BE2C (cell line): Measurements from ENCODE around the gene KCNT2.
A peak's percentile ranks its signal among the peaks of the same experiment; 100 is the strongest.

ENCODE experiments used
- DNase-seq: peaks from one replicate; pipeline ENCODE4 v3.0.0-alpha.2; 2020
- H3K27me3 ChIP-seq: fragments of 250-450 bp; sonication (Bioruptor Pico); 2 replicates; pipeline ENCODE4 v1.5.1; 2020; ENCODE audit warnings: mild to moderate bottlenecking
- H3K36me3 ChIP-seq: fragments of 250-450 bp; sonication (Bioruptor Pico); 2 replicates; pipeline ENCODE4 v1.5.1; 2020; ENCODE audit warnings: mild to moderate bottlenecking
- H3K4me1 ChIP-seq: fragments of 250-450 bp; sonication (Bioruptor Pico); 2 replicates; pipeline ENCODE4 v1.5.1; 2020
- H3K4me3 ChIP-seq: 2 replicates; pipeline ENCODE4 v1.5.1; 2011; ENCODE audit warnings: low read depth, low read length
- H3K9me3 ChIP-seq: fragments of 250-450 bp; sonication (Bioruptor Pico); 2 replicates; pipeline ENCODE4 v1.5.1; 2020
- CTCF ChIP-seq: IDR thresholded peaks from 2 replicates; pipeline ENCODE4 v1.5.1; 2012; ENCODE audit warnings: mild to moderate bottlenecking, low read depth, low read length

Gene KCNT2

GRCh38 chr1:196628838-196629237 lies 20.6 kb upstream of the KCNT2 start:
- Histone ChIP-seq H3K9me3 (no peaks in the 10 kb centered on the region; the same call in 1 of the 2 replicates), H3K27me3 (no peaks in the 10 kb centered on the region), H3K36me3 (no peaks in the 10 kb centered on the region), H3K4me3 (no peak overlapping the region), H3K4me1 (no peaks in the 10 kb centered on the region)
- no peak for TF ChIP-seq CTCF
- DNase-seq = no peak

GRCh38 chr1:196623079-196623478 lies 14.8 kb upstream of the KCNT2 start:
- no peak overlapping the region for H3K4me3 ChIP-seq
- H3K36me3 ChIP-seq = no peaks in the 10 kb centered on the region
- H3K4me1 ChIP-seq = no peaks in the 10 kb centered on the region
- TF ChIP-seq CTCF = no peak
- H3K27me3 ChIP-seq = no peaks in the 10 kb centered on the region
- no peaks in the 10 kb centered on the region for H3K9me3 ChIP-seq
- no peak for DNase-seq

- Histone ChIP-seq H3K4me3 (no peak overlapping the region), H3K9me3 (no peaks in the 10 kb centered on the region), H3K27me3 (no peaks in the 10 kb centered on the region), H3K4me1 (no peaks in the 10 kb centered on the region), H3K36me3 (no peaks in the 10 kb centered on the region)
- no peak for DNase-seq
- no peak for TF ChIP-seq CTCF
Measured at GRCh38 chr1:196619721-196620120, 11.5 kb upstream of the KCNT2 start.

GRCh38 chr1:196611873-196612272 lies 3.6 kb upstream of the KCNT2 start:
- Histone ChIP-seq H3K4me1 (peaks cover 5% of the 10 kb centered on the region), H3K27me3 (no peaks in the 10 kb centered on the region), H3K4me3 (no peak overlapping the region), H3K36me3 (no peaks in the 10 kb centered on the region), H3K9me3 (no peaks in the 10 kb centered on the region)
- no peak for TF ChIP-seq CTCF
- DNase-seq = no peak

- Histone ChIP-seq H3K4me1 (peaks cover 5% of the 10 kb centered on the region), H3K36me3 (no peaks in the 10 kb centered on the region), H3K9me3 (no peaks in the 10 kb centered on the region), H3K27me3 (no peaks in the 10 kb centered on the region), H3K4me3 (peak overlapping the region; percentile 99)
- no peak for DNase-seq
- no peak for TF ChIP-seq CTCF
Measured at GRCh38 chr1:196609370-196609737, 1.1 kb upstream of the KCNT2 start.

- Histone ChIP-seq H3K36me3 (no peaks in the 10 kb centered on the region), H3K9me3 (no peaks in the 10 kb centered on the region), H3K27me3 (no peaks in the 10 kb centered on the region), H3K4me1 (peaks cover 5% of the 10 kb centered on the region), H3K4me3 (peak overlapping the region; percentile 99)
- no peak for DNase-seq
- TF ChIP-seq CTCF = no peak
Measured at GRCh38 chr1:196607981-196608380, 259 bp downstream of the KCNT2 start.
